Ishikawa (cell line): ENCODE measurements around the gene SH2B2.

Experiments used
- EGR1 ChIP-seq: IDR thresholded peaks from 2 replicates; pipeline ENCODE4 v1.6.1; 2012
- MAX ChIP-seq: IDR thresholded peaks from 2 replicates; pipeline ENCODE4 v1.6.1; 2012
- RAD21 ChIP-seq: IDR thresholded peaks from 2 replicates; pipeline ENCODE4 v1.6.1; 2012; ENCODE audit warnings: low read depth
- TAF1 ChIP-seq: IDR thresholded peaks from 2 replicates; pipeline ENCODE4 v1.6.1; 2012; ENCODE audit warnings: low read depth, mild to moderate bottlenecking
- TEAD4 ChIP-seq: IDR thresholded peaks from 2 replicates; pipeline ENCODE4 v1.6.1; 2012
- USF1 ChIP-seq: IDR thresholded peaks from 2 replicates; pipeline ENCODE4 v1.6.1; 2012

The SH2B2 gene

GRCh38 chr7:102363549-102364393 lies 77.1 kb downstream of the SH2B2 start:
- TF ChIP-seq USF1 (peak; percentile 26; the same call in 1 of the 2 replicates), EGR1 (peak; percentile 67), TAF1 (peak; percentile 79), TEAD4 (peak; percentile 7; the same call in 1 of the 2 replicates), MAX (peak; percentile 84), RAD21 (0 out of 2 replicates have a peak, but pooled peaks have one; percentile 1)
